NCI-H748 treated with DMSO at 0.1 percent for 48 hours (cell line): ENCODE results near the gene GANAB.
"Not testable (repeated sequence)": the region's sequence is repeated elsewhere in the genome, so short reads cannot be mapped to it uniquely, and the experiment has no call there.

ENCODE experiments used
- DNase-seq: peaks from one replicate; lab custom pipeline; 2025; lab: John Stamatoyannopoulos, UW

GANAB gene

GRCh38 chr11:62667460-62667859 lies 21.0 kb upstream of the GANAB start:
- DNase-seq = no peak

GRCh38 chr11:62666259-62666926 lies 20.0 kb upstream of the GANAB start:
- DNase-seq = no peak

- peak; percentile 55 for DNase-seq
Observed at GRCh38 chr11:62665599-62666258, 19.3 kb upstream of the GANAB start.

GRCh38 chr11:62665075-62665598 lies 18.7 kb upstream of the GANAB start, which contains the start of the genes C11orf98 and CSKMT:
Gene C11orf98 (minus strand): TSS chr11:62665210. CDS start chr11:62665169, 41 bp downstream.
Gene CSKMT (plus strand): TSS chr11:62665312. CDS start chr11:62665880, 568 bp downstream.
- peak; percentile 88 for DNase-seq

GRCh38 chr11:62664405-62665074 lies 18.1 kb upstream of the GANAB start:
- DNase-seq = peak; percentile 53

- no peak for DNase-seq
Observed at GRCh38 chr11:62656796-62657429, 10.5 kb upstream of the GANAB start.

GRCh38 chr11:62654297-62654696 lies 7.9 kb upstream of the GANAB start:
- no peak for DNase-seq

GRCh38 chr11:62652161-62653006 lies 6.0 kb upstream of the GANAB start:
- no peak for DNase-seq

GRCh38 chr11:62650283-62650682 lies 3.9 kb upstream of the GANAB start:
- DNase-seq = not testable (repeated sequence)

- DNase-seq = no peak
Observed at GRCh38 chr11:62649486-62649885, 3.1 kb upstream of the GANAB start.

- no peak for DNase-seq
Observed at GRCh38 chr11:62648967-62649364, 2.6 kb upstream of the GANAB start.

- no peak for DNase-seq
Observed at GRCh38 chr11:62648185-62648966, 2.0 kb upstream of the GANAB start.

GRCh38 chr11:62647609-62648005 lies 1.2 kb upstream of the GANAB start:
- DNase-seq = no peak

- DNase-seq = no peak
Observed at GRCh38 chr11:62646825-62647608, 604 bp upstream of the GANAB start.

GRCh38 chr11:62645671-62645945 lies 805 bp downstream of the GANAB start:
- no peak for DNase-seq

GRCh38 chr11:62644220-62644619 lies 2.2 kb downstream of the GANAB start:
- no peak for DNase-seq

- DNase-seq = no peak
Observed at GRCh38 chr11:62632492-62632891, 13.9 kb downstream of the GANAB start.

- no peak for DNase-seq
Observed at GRCh38 chr11:62627713-62628112, 18.7 kb downstream of the GANAB start.

- DNase-seq = no peak
Observed at GRCh38 chr11:62622476-62623089, 23.8 kb downstream of the GANAB start.
